ENCODE data around the gene MPST.
A peak's percentile ranks its signal among the peaks of the same experiment; 100 is the strongest.

Gene MPST

GRCh38 chr22:37018815-37019308 lies 680 bp upstream of the MPST start:
- Histone ChIP-seq H4K20me1 (ENCODE audit: insufficient read depth, low read length) (no peaks in the 10 kb centered on the region), H3K4me3 (ENCODE audit: low read length) (peak overlapping the region; percentile 78), H3K9me3 (ENCODE audit: insufficient read depth, low read length) (no peaks in the 10 kb centered on the region), H3K36me3 (replicated peaks; ENCODE audit: low read depth, low read length) (no peaks in the 10 kb centered on the region), H3K4me2 (ENCODE audit: low read length) (peak overlapping the region; percentile 83), H3K79me2 (ENCODE audit: low read length) (no peaks in the 10 kb centered on the region; the same call in 1 of the 2 replicates), H3K4me1 (ENCODE audit: low read length) (peaks cover 12% of the 10 kb centered on the region), H3K27me3 (ENCODE audit: low read depth, low read length) (no peaks in the 10 kb centered on the region), H2AFZ (ENCODE audit: low read depth, low read length) (peak overlapping the region; percentile 60; the same call in 1 of the 2 replicates), H3K27ac (ENCODE audit: low read length) (no peak overlapping the region), H3K9ac (ENCODE audit: low read length) (peak overlapping the region; percentile 71)
- TF ChIP-seq EZH2phosphoT487 (IDR thresholded peaks at IDR 0.05; ENCODE audit: low read depth) (no peak), CTCF (IDR thresholded peaks at IDR 0.05; ENCODE audit: low read depth, low read length) (no peak)

GRCh38 chr22:37020192-37020479 lies 594 bp downstream of the MPST start:
- no peaks in the 10 kb centered on the region; the same call in 1 of the 2 replicates for H3K79me2 ChIP-seq (ENCODE audit: low read length)
- H4K20me1 ChIP-seq (ENCODE audit: insufficient read depth, low read length): no peaks in the 10 kb centered on the region
- peaks cover 12% of the 10 kb centered on the region for H3K4me1 ChIP-seq (ENCODE audit: low read length)
- H3K4me2 ChIP-seq (ENCODE audit: low read length): peak overlapping the region; percentile 67
- H3K36me3 ChIP-seq (replicated peaks; ENCODE audit: low read depth, low read length): peaks cover 3% of the 10 kb centered on the region
- H3K9me3 ChIP-seq (ENCODE audit: insufficient read depth, low read length): no peaks in the 10 kb centered on the region
- peak overlapping the region; percentile 1; the same call in 1 of the 2 replicates for H3K27ac ChIP-seq (ENCODE audit: low read length)
- peak overlapping the region; percentile 71 for H3K9ac ChIP-seq (ENCODE audit: low read length)
- peak overlapping the region; percentile 81 for H2AFZ ChIP-seq (ENCODE audit: low read depth, low read length)
- H3K4me3 ChIP-seq (ENCODE audit: low read length): peak overlapping the region; percentile 78
- no peaks in the 10 kb centered on the region for H3K27me3 ChIP-seq (ENCODE audit: low read depth, low read length)
- TF ChIP-seq CTCF (IDR thresholded peaks at IDR 0.05; ENCODE audit: low read depth, low read length) (no peak), EZH2phosphoT487 (IDR thresholded peaks at IDR 0.05; ENCODE audit: low read depth) (no peak)

- H3K27ac ChIP-seq (ENCODE audit: low read length): no peak overlapping the region
- H3K36me3 ChIP-seq (replicated peaks; ENCODE audit: low read depth, low read length): peaks cover 7% of the 10 kb centered on the region
- H3K27me3 ChIP-seq (ENCODE audit: low read depth, low read length): no peaks in the 10 kb centered on the region
- H3K4me1 ChIP-seq (ENCODE audit: low read length): peaks cover 12% of the 10 kb centered on the region
- no peak overlapping the region for H2AFZ ChIP-seq (ENCODE audit: low read depth, low read length)
- H3K4me3 ChIP-seq (ENCODE audit: low read length): no peak overlapping the region
- no peaks in the 10 kb centered on the region; the same call in 1 of the 2 replicates for H3K79me2 ChIP-seq (ENCODE audit: low read length)
- H3K9me3 ChIP-seq (ENCODE audit: insufficient read depth, low read length): no peaks in the 10 kb centered on the region
- H4K20me1 ChIP-seq (ENCODE audit: insufficient read depth, low read length): no peaks in the 10 kb centered on the region
- H3K4me2 ChIP-seq (ENCODE audit: low read length): no peak overlapping the region; the same call in 1 of the 2 replicates
- no peak overlapping the region for H3K9ac ChIP-seq (ENCODE audit: low read length)
- TF ChIP-seq CTCF (IDR thresholded peaks at IDR 0.05; ENCODE audit: low read depth, low read length) (no peak), EZH2phosphoT487 (IDR thresholded peaks at IDR 0.05; ENCODE audit: low read depth) (no peak)
These were observed 1.5 kb downstream of the MPST start for GRCh38 chr22:37021041-37021440.

GRCh38 chr22:37021710-37022482 lies 2.4 kb downstream of the MPST start:
- H3K27ac ChIP-seq (ENCODE audit: low read length): no peak overlapping the region
- H3K9me3 ChIP-seq (ENCODE audit: insufficient read depth, low read length): no peaks in the 10 kb centered on the region
- no peaks in the 10 kb centered on the region for H3K27me3 ChIP-seq (ENCODE audit: low read depth, low read length)
- no peaks in the 10 kb centered on the region for H4K20me1 ChIP-seq (ENCODE audit: insufficient read depth, low read length)
- no peak overlapping the region for H3K4me3 ChIP-seq (ENCODE audit: low read length)
- H3K36me3 ChIP-seq (replicated peaks; ENCODE audit: low read depth, low read length): peaks cover 10% of the 10 kb centered on the region
- H3K4me2 ChIP-seq (ENCODE audit: low read length): peak overlapping the region; percentile 11; the same call in 1 of the 2 replicates
- no peaks in the 10 kb centered on the region; the same call in 1 of the 2 replicates for H3K79me2 ChIP-seq (ENCODE audit: low read length)
- no peak overlapping the region for H2AFZ ChIP-seq (ENCODE audit: low read depth, low read length)
- peaks cover 12% of the 10 kb centered on the region for H3K4me1 ChIP-seq (ENCODE audit: low read length)
- H3K9ac ChIP-seq (ENCODE audit: low read length): no peak overlapping the region
- TF ChIP-seq EZH2phosphoT487 (IDR thresholded peaks at IDR 0.05; ENCODE audit: low read depth) (no peak), CTCF (IDR thresholded peaks at IDR 0.05; ENCODE audit: low read depth, low read length) (peak; percentile 91)

Data from OCI-LY3 (cell line).